Activated CD4-positive, alpha-beta T cell treated with anti-CD3 and anti-CD28 coated beads, Interleukin-10, Interleukin-2, amounts not matched to agents 100 ng/mL and 50 ng/mL, durations not matched to agents 16 hours and 8 hours (primary cell): ENCODE data around the gene TSHZ2.
"Not testable (repeated sequence)": the region's sequence is repeated elsewhere in the genome, so short reads cannot be mapped to it uniquely, and the experiment has no call there.

ENCODE experiments used
- DNase-seq: peaks from one replicate; pipeline ENCODE4 v3.0.0-alpha.2; 2020

Gene TSHZ2

GRCh38 chr20:52999040-52999439 lies 26.9 kb downstream of the TSHZ2 start:
- no peak for DNase-seq

- DNase-seq, result peak; percentile 43
These were observed 29.5 kb downstream of the TSHZ2 start for GRCh38 chr20:53001498-53002301.

GRCh38 chr20:53002786-53003185 lies 30.6 kb downstream of the TSHZ2 start:
- DNase-seq, result no peak

- DNase-seq, result no peak
These were observed 31.4 kb downstream of the TSHZ2 start for GRCh38 chr20:53003420-53004154.

GRCh38 chr20:53004267-53004813 lies 32.2 kb downstream of the TSHZ2 start:
- no peak for DNase-seq

- DNase-seq, result no peak
These were observed 38.0 kb downstream of the TSHZ2 start for GRCh38 chr20:53009979-53010735.

- no peak for DNase-seq
These were observed 39.5 kb downstream of the TSHZ2 start for GRCh38 chr20:53011640-53012039.

- no peak for DNase-seq
These were observed 41.0 kb downstream of the TSHZ2 start for GRCh38 chr20:53013183-53013582.

GRCh38 chr20:53013847-53014246 lies 41.7 kb downstream of the TSHZ2 start:
- no peak for DNase-seq

GRCh38 chr20:53016071-53016470 lies 43.9 kb downstream of the TSHZ2 start:
- no peak for DNase-seq

- DNase-seq, result no peak
These were observed 44.4 kb downstream of the TSHZ2 start for GRCh38 chr20:53016534-53017042.

GRCh38 chr20:53017206-53017605 lies 45.0 kb downstream of the TSHZ2 start:
- no peak for DNase-seq

- no peak for DNase-seq
These were observed 47.3 kb downstream of the TSHZ2 start for GRCh38 chr20:53019464-53019863.

- DNase-seq, result no peak
These were observed 48.2 kb downstream of the TSHZ2 start for GRCh38 chr20:53020376-53020775.

- DNase-seq, result no peak
These were observed 48.7 kb downstream of the TSHZ2 start for GRCh38 chr20:53020834-53021233.

GRCh38 chr20:53021934-53022333 lies 49.8 kb downstream of the TSHZ2 start:
- peak; percentile 89 for DNase-seq

GRCh38 chr20:53023732-53024520 lies 51.8 kb downstream of the TSHZ2 start:
- DNase-seq, result peak; percentile 55

GRCh38 chr20:53024653-53025052 lies 52.5 kb downstream of the TSHZ2 start:
- not testable (repeated sequence) for DNase-seq

GRCh38 chr20:53027089-53027488 lies 54.9 kb downstream of the TSHZ2 start:
- DNase-seq, result no peak

- DNase-seq, result peak; percentile 25
These were observed 56.3 kb downstream of the TSHZ2 start for GRCh38 chr20:53028337-53029007.

- DNase-seq, result peak; percentile 38
These were observed 57.9 kb downstream of the TSHZ2 start for GRCh38 chr20:53030061-53030460.

- DNase-seq, result no peak
These were observed 59.9 kb downstream of the TSHZ2 start for GRCh38 chr20:53032046-53032445.
